Small intestine (tissue), 7 donors: ENCODE results near the gene CFAP210. TPM values are rescaled to one million over a fixed set of nuclear protein-coding genes. Genes with fewer than 3 reads are reported as not detected.

ENCODE experiments used
- DNase-seq, 2 donors: peaks; one replicate each; pipeline versions ENCODE4 v3.0.0 to v3.0.0-alpha.2; 2013
- FAIRE-seq: peaks from 2 replicates; lab custom pipeline; 2012; peaks lifted over from hg19 to GRCh38; lab: Jason Lieb, UNC
- H3K27ac ChIP-seq, 3 donors: one replicate each; pipeline ENCODE4 v1.5.1; 2013; ENCODE audit warnings: low read length in 2 of 3, mild to moderate bottlenecking in 2 of 3, control low read depth in 1 of 3, inconsistent platforms in 1 of 3, low read depth in 1 of 3, moderate library complexity in 1 of 3
- H3K27me3 ChIP-seq, 3 donors: one replicate each; pipeline ENCODE4 v1.6.1; 2013; ENCODE audit warnings: low read length in 3 of 3, inconsistent platforms in 1 of 3; ENCODE audit not compliant: control insufficient read depth in 3 of 3, insufficient read depth in 3 of 3
- H3K36me3 ChIP-seq, 3 donors: one replicate each; pipeline ENCODE4 v1.6.1; 2013; ENCODE audit warnings: low read length in 3 of 3, inconsistent platforms in 1 of 3, low read depth in 1 of 3, mild to moderate bottlenecking in 1 of 3, moderate library complexity in 1 of 3; ENCODE audit not compliant: control insufficient read depth in 3 of 3, insufficient read depth in 2 of 3
- H3K4me1 ChIP-seq, 3 donors: one replicate each; pipeline ENCODE4 v1.6.1; 2013; ENCODE audit warnings: low read length in 2 of 3, inconsistent platforms in 1 of 3, low read depth in 1 of 3, mild to moderate bottlenecking in 1 of 3, moderate library complexity in 1 of 3; ENCODE audit not compliant: control insufficient read depth in 3 of 3, insufficient read depth in 2 of 3
- H3K4me3 ChIP-seq, 3 donors: one replicate each; pipeline ENCODE4 v1.5.1; 2013; ENCODE audit warnings: low read length in 3 of 3, control low read depth in 1 of 3, inconsistent platforms in 1 of 3, low read depth in 1 of 3, mild to moderate bottlenecking in 1 of 3, moderate library complexity in 1 of 3
- H3K9me3 ChIP-seq, 2 donors: one replicate each; pipeline ENCODE4 v1.6.1; 2013; ENCODE audit warnings: low read depth in 1 of 2, low read length in 1 of 2; ENCODE audit not compliant: control insufficient read depth in 2 of 2, insufficient read depth in 1 of 2
- WGBS, 3 donors: extraction: QIAGEN DNeasy Blood & Tissue Kit; methylation state at CpG; one replicate each; pipeline ENCODE4 v1.1.7; 2013; 5-methylcytosine and 5-hydroxymethylcytosine counted together
- polyA plus RNA-seq, 4 donors: library from polyadenylated mRNA; stranded (reverse) in 3 of 4; unstranded in 1 of 4; fragments of 200-250 nt in 3 of 4; fragments of 120-200 nt in 1 of 4; gene quantifications; one replicate each; pipeline versions ENCODE4 v1.2.1 to v1.2.3, GENCODE V29; 2013
- donor health status: healthy with polysubstance abuse.
- donor health status: control.
- donor health status: control.
- donor health status: Bipolar disorder and iron deficiency.
- donor health status: healthy.

CFAP210 gene
- polyA plus RNA-seq, 4 donors, result 0.09 to 0.27 TPM; not detected in 2

DNA sequence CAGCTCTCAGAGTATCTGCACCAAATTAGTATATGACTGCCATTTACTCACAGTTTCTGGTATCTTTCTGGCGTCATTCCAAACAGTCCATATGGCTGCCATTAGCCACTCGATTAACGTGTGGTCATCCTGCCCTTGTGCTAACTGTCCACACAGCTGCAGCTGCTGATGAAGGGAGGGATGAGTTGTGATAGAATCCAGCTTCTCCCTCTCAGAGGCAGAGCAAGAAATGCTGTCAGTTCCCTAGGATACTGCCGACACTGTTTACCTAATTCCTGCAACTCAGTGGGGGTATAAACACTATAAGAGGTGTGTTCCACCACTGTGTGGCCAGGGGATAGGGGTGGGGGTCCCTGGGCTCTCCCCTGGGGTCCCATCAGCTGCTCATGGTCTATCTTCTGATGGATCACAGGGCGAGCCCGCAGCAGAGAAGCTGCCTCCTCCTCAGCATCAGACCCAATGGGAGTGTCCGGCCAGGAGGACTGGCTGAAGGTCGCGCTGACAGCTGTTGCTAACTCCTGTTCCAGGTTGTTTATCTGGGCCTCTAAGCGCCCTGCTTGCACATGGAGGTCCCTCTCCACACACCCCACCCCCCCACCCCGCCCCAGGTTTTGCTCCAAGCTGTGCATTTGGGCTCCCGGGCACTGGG, 22.2 kb upstream of the CFAP210 start:
- Histone ChIP-seq H3K4me1 (peaks cover 0 to 59% (median 8%) of the 10 kb centered on the region in 3 donors), H3K4me3 (peak overlapping the region in 1 of 3 donors; percentile 27), H3K9me3 (peaks cover 0 to 6% of the 10 kb centered on the region in 2 donors), H3K27ac (peak overlapping the region in 2 of 3 donors; percentile 9 to 39), H3K36me3 (peaks cover 0 to 4% (median 0%) of the 10 kb centered on the region in 3 donors), H3K27me3 (no peaks in the 10 kb centered on the region)
- 12 to 39% (median 29%) methylated on average over 12 of the region's 12 CpGs for WGBS, 3 donors
- DNase-seq (peak; percentile 61 to 68), FAIRE-seq (no peak)

GRCh38 chr2:169715379-169716237, 21.4 kb upstream of the CFAP210 start:
- WGBS, 3 donors, result 10 to 43% (median 28%) methylated on average over 17 of the region's 17 CpGs
- H3K36me3 ChIP-seq, result peaks cover 0 to 4% (median 0%) of the 10 kb centered on the region in 3 donors
- peaks cover 1 to 64% (median 8%) of the 10 kb centered on the region in 3 donors for H3K4me1 ChIP-seq
- no peak for FAIRE-seq
- peak overlapping the region in 2 of 3 donors; percentile 32 to 59 for H3K27ac ChIP-seq
- H3K27me3 ChIP-seq, result no peaks in the 10 kb centered on the region
- H3K9me3 ChIP-seq, result peaks cover 0 to 6% of the 10 kb centered on the region in 2 donors
- peak overlapping the region in 2 of 3 donors; percentile 1 to 27 for H3K4me3 ChIP-seq
- peak; percentile 78 to 88 for DNase-seq

- Histone ChIP-seq H3K27me3 (no peaks in the 10 kb centered on the region), H3K27ac (no peak overlapping the region), H3K4me1 (peaks cover 2 to 70% (median 8%) of the 10 kb centered on the region in 3 donors), H3K36me3 (peaks cover 0 to 4% (median 0%) of the 10 kb centered on the region in 3 donors), H3K4me3 (no peak overlapping the region), H3K9me3 (peaks cover 0 to 6% of the 10 kb centered on the region in 2 donors)
- FAIRE-seq, result no peak
- WGBS, 3 donors, result 43 to 80% (median 62%) methylated on average over 6 of the region's 6 CpGs
- no peak for DNase-seq
These were observed 20.5 kb upstream of the CFAP210 start for GRCh38 chr2:169714699-169715098.

DNA sequence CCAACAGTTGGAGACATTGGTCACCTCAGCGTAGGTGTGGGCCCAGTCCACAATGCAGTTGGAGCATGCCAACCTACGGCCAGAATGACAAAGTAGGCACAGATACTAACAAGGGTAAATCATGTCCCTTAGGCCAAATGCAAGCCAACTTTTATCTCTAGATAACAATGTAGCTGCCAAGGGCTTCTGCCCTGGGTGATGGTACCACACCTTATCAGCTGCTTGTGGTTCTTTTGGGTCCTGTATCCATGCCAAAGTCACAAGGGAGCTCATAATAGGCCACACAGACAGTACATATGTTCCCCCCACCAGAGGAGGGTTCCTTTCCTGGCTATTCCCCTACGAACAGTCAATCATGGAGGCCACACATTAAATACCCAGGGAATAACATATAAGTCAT, 19.1 kb upstream of the CFAP210 start:
- Histone ChIP-seq H3K36me3 (peaks cover 0 to 4% (median 0%) of the 10 kb centered on the region in 3 donors), H3K4me1 (peaks cover 2 to 74% (median 8%) of the 10 kb centered on the region in 3 donors), H3K27me3 (no peaks in the 10 kb centered on the region), H3K9me3 (peaks cover 0 to 6% of the 10 kb centered on the region in 2 donors), H3K4me3 (no peak overlapping the region), H3K27ac (peak overlapping the region in 2 of 3 donors; percentile 19 to 56)
- WGBS, 3 donors, result 75 to 91% (median 77%) methylated on average over 3 of the region's 3 CpGs
- no peak for DNase-seq
- FAIRE-seq, result no peak

- no peak for FAIRE-seq
- Histone ChIP-seq H3K27me3 (no peaks in the 10 kb centered on the region), H3K9me3 (peaks cover 0 to 6% of the 10 kb centered on the region in 2 donors), H3K27ac (peak overlapping the region in 2 of 3 donors; percentile 19 to 73), H3K4me3 (no peak overlapping the region), H3K36me3 (peaks cover 0 to 4% (median 0%) of the 10 kb centered on the region in 3 donors), H3K4me1 (peaks cover 2 to 74% (median 8%) of the 10 kb centered on the region in 3 donors)
- 35 to 74% (median 47%) methylated on average over 9 of the region's 9 CpGs for WGBS, 3 donors
- DNase-seq, result peak; percentile 91 to 98
These were observed 18.6 kb upstream of the CFAP210 start for GRCh38 chr2:169712791-169713227.

DNA sequence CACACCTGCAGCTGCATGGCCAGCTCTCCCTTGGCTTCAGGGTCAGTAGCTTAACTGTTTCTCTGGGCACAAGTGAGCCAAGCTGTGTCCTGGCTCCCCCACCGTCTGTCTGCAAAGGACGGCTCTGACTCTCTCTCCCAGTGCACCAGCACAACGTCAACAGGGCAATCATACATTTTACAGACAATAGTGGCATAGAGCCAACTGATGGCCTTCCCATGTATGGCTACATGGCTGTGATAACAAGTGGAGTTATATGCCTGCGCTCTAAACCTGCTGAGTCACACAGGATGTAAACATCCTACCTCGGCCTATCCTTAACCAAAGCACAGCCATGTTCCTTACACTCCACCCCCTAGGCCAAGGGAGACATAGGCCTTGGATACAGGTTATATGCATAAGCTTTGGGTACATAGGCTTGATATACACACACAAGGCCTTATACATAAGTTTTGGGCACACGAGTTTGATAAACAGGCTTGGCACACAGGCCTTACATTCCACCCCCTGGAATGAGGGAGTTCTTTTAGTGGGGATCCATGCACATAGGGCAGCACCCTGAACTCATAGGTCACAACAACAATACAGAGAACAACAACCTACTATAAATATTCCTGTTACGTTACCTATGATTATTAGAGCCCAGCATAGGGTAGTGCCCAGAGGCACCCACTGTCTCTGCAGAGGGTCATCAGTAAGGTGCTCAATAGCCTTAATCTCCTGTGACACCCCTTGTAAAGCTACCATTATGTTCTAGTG, 17.7 kb upstream of the CFAP210 start:
- peaks cover 2 to 67% (median 8%) of the 10 kb centered on the region in 3 donors for H3K4me1 ChIP-seq
- no peak for FAIRE-seq
- no peaks in the 10 kb centered on the region for H3K27me3 ChIP-seq
- peak; percentile 57 to 60 for DNase-seq
- peak overlapping the region; percentile 5 to 73 (median 43) for H3K27ac ChIP-seq
- H3K36me3 ChIP-seq, result peaks cover 0 to 4% (median 0%) of the 10 kb centered on the region in 3 donors
- H3K4me3 ChIP-seq, result no peak overlapping the region
- peaks cover 0 to 6% of the 10 kb centered on the region in 2 donors for H3K9me3 ChIP-seq
- WGBS, 3 donors, result 21 to 66% (median 39%) methylated on average over 7 of the region's 7 CpGs

DNA sequence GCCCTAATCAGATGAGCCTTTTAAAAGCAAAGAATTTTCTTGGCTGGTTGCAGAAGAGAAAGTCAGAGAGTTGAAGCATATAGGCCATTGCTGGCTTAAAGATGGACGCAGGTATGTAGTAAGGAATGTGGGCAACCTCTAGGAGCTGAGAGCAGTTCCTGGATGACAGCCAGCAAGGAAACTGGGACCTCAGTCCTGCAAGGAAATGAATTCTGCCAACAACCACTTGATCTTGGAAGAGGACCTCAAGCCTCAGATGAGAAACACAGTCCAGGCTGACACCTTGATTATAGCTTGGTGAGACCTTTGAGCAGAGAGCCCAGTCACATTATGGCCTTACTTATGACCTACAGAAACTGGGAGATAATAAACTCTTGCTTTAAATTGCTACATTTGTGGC, 15.8 kb upstream of the CFAP210 start:
- WGBS, 3 donors, result 36 to 57% (median 56%) methylated on average over 1 of the region's 1 CpG
- no peak for FAIRE-seq

More for the DNA sequence above, 15.8 kb upstream of the CFAP210 start:
- peaks cover 0 to 6% of the 10 kb centered on the region in 2 donors for H3K9me3 ChIP-seq
- peak; percentile 76 to 78 for DNase-seq
- no peaks in the 10 kb centered on the region for H3K27me3 ChIP-seq
- H3K4me1 ChIP-seq, result peaks cover 2 to 48% (median 8%) of the 10 kb centered on the region in 3 donors
- H3K4me3 ChIP-seq, result no peak overlapping the region
- peaks cover 0 to 4% (median 0%) of the 10 kb centered on the region in 3 donors for H3K36me3 ChIP-seq
- peak overlapping the region; percentile 24 to 73 (median 28) for H3K27ac ChIP-seq
